IMR-90 (cell line): ENCODE results near the gene ADAMTSL1. TPM values are rescaled to one million over a fixed set of nuclear protein-coding genes. Genes with fewer than 3 reads are reported as not detected.

Experiments used
- ATAC-seq: fragments of 200-7000 bp; cut with Tn5 transposase; 2 replicates; pipeline ENCODE4 v1.9.1; 2020; ENCODE audit warnings: low read depth, mild to moderate bottlenecking, moderate library complexity
- BruUV-seq: library from RNA; stranded (reverse); fragments of 400-500 nt; replicated peaks from 2 replicates; lab custom pipeline; 2021; lab: Mats Ljungman, UMichigan
- CTCF ChIA-PET: fragments of 300-600 bp; formaldehyde crosslinking; extraction: SDS; loops from one replicate; lab custom pipeline; 2021; ENCODE audit warnings: antibody characterized with exemption; lab: Yijun Ruan, JAX
- POLR2A ChIA-PET: fragments of 300-600 bp; sonication (Branson Sonifier 250); formaldehyde crosslinking; loops from one replicate; lab custom pipeline; 2022; ENCODE audit warnings: antibody characterized with exemption; ENCODE audit not compliant: unreplicated experiment; lab: Charles Lee
- DNase-seq: peaks from one replicate; pipeline ENCODE4 v3.0.0; 2013
- H2AFZ ChIP-seq: replicated peaks from 2 replicates; pipeline ENCODE3; 2013; ENCODE audit warnings: low read length, mild to moderate bottlenecking; ENCODE audit not compliant: poor library complexity
- H2AK5ac ChIP-seq: 2 replicates; pipeline ENCODE4 v1.6.1; 2013; ENCODE audit warnings: low read depth, low read length, inconsistent platforms
- H2AK9ac ChIP-seq: replicated peaks from 2 replicates; pipeline ENCODE3; 2013; ENCODE audit warnings: mild to moderate bottlenecking, low read depth, low read length, moderate library complexity; ENCODE audit not compliant: poor library complexity
- H2BK120ac ChIP-seq: 2 replicates; pipeline ENCODE4 v1.6.1; 2013; ENCODE audit warnings: low read depth, low read length, inconsistent platforms
- H2BK15ac ChIP-seq: 3 replicates; pipeline ENCODE4 v1.6.1; 2013; ENCODE audit warnings: low read depth, low read length, inconsistent platforms
- H2BK20ac ChIP-seq: 2 replicates; pipeline ENCODE4 v1.6.1; 2013; ENCODE audit warnings: low read depth, mild to moderate bottlenecking, inconsistent platforms, low read length, moderate library complexity
- H2BK5ac ChIP-seq: 2 replicates; pipeline ENCODE4 v1.6.1; 2013; ENCODE audit warnings: mild to moderate bottlenecking, low read depth, low read length, inconsistent platforms; ENCODE audit not compliant: poor library complexity, severe bottlenecking
- H3K14ac ChIP-seq: replicated peaks from 2 replicates; pipeline ENCODE4 v1.6.1; 2013; ENCODE audit warnings: low read depth, low read length, inconsistent platforms
- H3K18ac ChIP-seq: 2 replicates; pipeline ENCODE4 v1.6.1; 2013; ENCODE audit warnings: low read depth, low read length, control low read depth
- H3K23ac ChIP-seq: 2 replicates; pipeline ENCODE4 v1.6.1; 2013; ENCODE audit warnings: low read depth, low read length, inconsistent platforms
- H3K27ac ChIP-seq: 2 replicates; pipeline ENCODE4 v1.5.1; 2013; ENCODE audit warnings: mild to moderate bottlenecking, control low read depth, low read length; ENCODE audit not compliant: insufficient read depth
- H3K27me3 ChIP-seq: 2 replicates; pipeline ENCODE4 v1.6.1; 2013; ENCODE audit warnings: low read length; ENCODE audit not compliant: control insufficient read depth, insufficient read depth
- H3K36me3 ChIP-seq: 2 replicates; pipeline ENCODE4 v1.6.1; 2013; ENCODE audit warnings: low read length, mixed read lengths; ENCODE audit not compliant: control insufficient read depth, insufficient read depth
- H3K4ac ChIP-seq: 2 replicates; pipeline ENCODE4 v1.6.1; 2013; ENCODE audit warnings: low read depth, low read length, inconsistent platforms
- H3K4me1 ChIP-seq: 2 replicates; pipeline ENCODE4 v1.6.1; 2013; ENCODE audit warnings: low read length, mixed read lengths; ENCODE audit not compliant: control insufficient read depth, insufficient read depth
- H3K4me2 ChIP-seq: 2 replicates; pipeline ENCODE4 v1.6.1; 2013; ENCODE audit warnings: low read depth, mild to moderate bottlenecking, control low read depth, low read length, moderate library complexity
- H3K4me3 ChIP-seq: 2 replicates; pipeline ENCODE4 v1.5.1; 2013; ENCODE audit warnings: low read depth, mild to moderate bottlenecking, control low read depth, low read length, moderate library complexity; ENCODE audit not compliant: insufficient read depth
- H3K56ac ChIP-seq: 2 replicates; pipeline ENCODE4 v1.6.1; 2013; ENCODE audit warnings: low read length, inconsistent platforms; ENCODE audit not compliant: insufficient read depth; ENCODE audit errors: extremely low read depth
- H3K79me1 ChIP-seq, 2 experiments: 2 replicates each; pipeline ENCODE4 v1.6.1; 2013; ENCODE audit warnings: low read length in 2 of 2, inconsistent platforms in 1 of 2, low read depth in 1 of 2
- H3K9ac ChIP-seq: 2 replicates; pipeline ENCODE4 v1.6.1; 2013; ENCODE audit warnings: low read depth, low read length, control low read depth
- H3K9me1 ChIP-seq: 2 replicates; pipeline ENCODE4 v1.6.1; 2013; ENCODE audit warnings: low read length, inconsistent platforms; ENCODE audit not compliant: insufficient read depth
- H3K9me3 ChIP-seq: 2 replicates; pipeline ENCODE4 v1.6.1; 2013; ENCODE audit warnings: low read length; ENCODE audit not compliant: control insufficient read depth, insufficient read depth
- H4K20me1 ChIP-seq: 2 replicates; pipeline ENCODE4 v1.6.1; 2013; ENCODE audit warnings: low read length, inconsistent platforms; ENCODE audit not compliant: insufficient read depth
- H4K5ac ChIP-seq: 2 replicates; pipeline ENCODE4 v1.6.1; 2013; ENCODE audit warnings: mild to moderate bottlenecking, low read depth, low read length, control low read depth
- H4K8ac ChIP-seq, 2 experiments: 2 replicates each; pipeline ENCODE4 v1.6.1; 2013; ENCODE audit warnings: low read depth in 2 of 2, low read length in 2 of 2, control low read depth in 1 of 2, inconsistent platforms in 1 of 2
- H4K91ac ChIP-seq: 2 replicates; pipeline ENCODE4 v1.6.1; 2013; ENCODE audit warnings: low read depth, low read length, inconsistent platforms; ENCODE audit not compliant: insufficient read depth
- BHLHE40 ChIP-seq: fragments of 150-350 bp; IDR thresholded peaks from 2 replicates; pipeline ENCODE4 v1.6.1; 2016; ENCODE audit warnings: mild to moderate bottlenecking, low read depth, low read length
- CTCF ChIP-seq: conservative IDR thresholded peaks from 2 replicates; pipeline ENCODE4 v1.5.1; 2012; ENCODE audit warnings: mild to moderate bottlenecking, low read depth, low read length, improper control_type of control experiment
- ELK1 ChIP-seq: fragments of 150-350 bp; IDR thresholded peaks from 2 replicates; pipeline ENCODE4 v1.6.1; 2016; ENCODE audit warnings: low read depth, mild to moderate bottlenecking, low read length, moderate library complexity, borderline replicate concordance
- MAZ ChIP-seq: IDR thresholded peaks from 2 replicates; pipeline ENCODE4 v1.6.1; 2012; ENCODE audit warnings: low read depth, mild to moderate bottlenecking, low read length, improper control_type of control experiment, moderate library complexity, borderline replicate concordance
- MXI1 ChIP-seq: IDR thresholded peaks from 2 replicates; pipeline ENCODE4 v1.6.1; 2012; ENCODE audit warnings: low read depth, mild to moderate bottlenecking, low read length, moderate library complexity, borderline replicate concordance
- RFX5 ChIP-seq: IDR thresholded peaks from 2 replicates; pipeline ENCODE4 v1.8.0; 2012; ENCODE audit warnings: low read depth, mild to moderate bottlenecking, low read length, moderate library complexity
- USF2 ChIP-seq: fragments of 150-350 bp; IDR thresholded peaks from 2 replicates; pipeline ENCODE4 v1.6.1; 2017; ENCODE audit warnings: mild to moderate bottlenecking, antibody characterized with exemption, low read length, low read depth
- whole genome bisulfite sequencing, 2 experiments: methylation state at CpG; one replicate each; pipeline versions ENCODE4 v1.1.5 to v1.1.7; 2013; ENCODE audit warnings: missing lambda C conversion rate in 2 of 2; ENCODE audit not compliant: insufficient read length in 1 of 2; ENCODE audit errors: extremely low coverage in 2 of 2; 5-methylcytosine and 5-hydroxymethylcytosine counted together
- dilution Hi-C: fragments of 300-500 bp; cut with HindIII; formaldehyde crosslinking; loops from one replicate; pipeline ENCODE4 v1.14.3; 2018; ENCODE audit warnings: low sequenced_read_pairs; ENCODE audit not compliant: unreplicated experiment
- in situ Hi-C: fragments of 300-500 bp; cut with MboI; formaldehyde crosslinking; loops from 3 replicates; pipeline ENCODE4 v1.14.3; 2019; ENCODE audit warnings: low sequenced_read_pairs, inconsistent platforms, mixed read lengths
- intact Hi-C: fragments of 100-400 bp; cut with micrococcal nuclease; formaldehyde crosslinking; loops from 2 replicates; pipeline ENCODE4 v1.10.0; 2022
- polyA plus RNA-seq, 3 experiments: library from polyadenylated mRNA; depleted of rRNA; stranded (reverse); fragments of >200 nt; gene quantifications; 2 replicates each; pipeline ENCODE4 v1.2.3, GENCODE V29; 2012; ENCODE audit warnings: low replicate concordance in 1 of 3
- total RNA-seq: library from RNA; depleted of rRNA; stranded (reverse); fragments of >200 nt; gene quantifications from 2 replicates; pipeline ENCODE4 v1.2.3, GENCODE V29; 2012

Gene ADAMTSL1
- total and polyA plus RNA-seq, 2 of the 4 experiments (the other 2 are of a cell fraction): 38.2 to 62.2 TPM

- dilution Hi-C loops: no loop called here
- DNase-seq: peak; percentile 57
- 67% methylated on average over 1 of the region's 2 CpGs; no CpG with 5 or more reads in 1 of the 2 experiments for WGBS, 2 experiments
These were observed 461.6 kb downstream of the ADAMTSL1 start for GRCh38 chr9:18935541-18935940.

More at GRCh38 chr9:18935541-18935940, 461.6 kb downstream of the ADAMTSL1 start:
- Histone ChIP-seq H3K36me3 (no peaks in the 10 kb centered on the region), H3K4me3 (no peak overlapping the region), H3K27me3 (peaks cover 14% of the 10 kb centered on the region), H3K27ac (no peak overlapping the region), H3K18ac (no peak overlapping the region), H3K56ac (no peak overlapping the region), H2AFZ (no peak overlapping the region), H3K4me1 (no peaks in the 10 kb centered on the region), H3K14ac (no peak overlapping the region; the same call in 1 of the 2 replicates), H2BK20ac (no peak overlapping the region), H2BK120ac (no peak overlapping the region), H4K5ac (no peak overlapping the region), H3K4me2 (no peak overlapping the region), H2AK5ac (no peak overlapping the region), H3K9me1 (no peaks in the 10 kb centered on the region), H4K91ac (no peak overlapping the region), H4K20me1 (no peaks in the 10 kb centered on the region), H2BK5ac (no peak overlapping the region), H3K79me1 (no peaks in the 10 kb centered on the region), H3K4ac (no peak overlapping the region), H2BK15ac (no peak overlapping the region), H2AK9ac (no peak overlapping the region), H3K9me3 (no peaks in the 10 kb centered on the region), H3K23ac (no peak overlapping the region), H4K8ac (no peak overlapping the region), H3K9ac (no peak overlapping the region)
- intact Hi-C loops: no loop called here
- CTCF ChIA-PET: interaction anchor here (1.1 kb wide), 1 partner anchor 9 kb away, joined by 3 read pairs; no protein-coding TSS in a partner anchor
- TF ChIP-seq BHLHE40: no peak
- TF ChIP-seq CTCF: no peak
- no peak for TF ChIP-seq USF2
- TF ChIP-seq MAZ: no peak
- TF ChIP-seq ELK1: no peak
- no peak for TF ChIP-seq RFX5
- no peak for TF ChIP-seq MXI1
- no TSS peak for BruUV-seq
- POLR2A ChIA-PET: no interaction called here
- in situ Hi-C loops: no loop called here
- ATAC-seq: peak; percentile 35; the same call in 1 of the 2 replicates
